ENCODE data around the gene STK16.

The STK16 gene

DNA sequence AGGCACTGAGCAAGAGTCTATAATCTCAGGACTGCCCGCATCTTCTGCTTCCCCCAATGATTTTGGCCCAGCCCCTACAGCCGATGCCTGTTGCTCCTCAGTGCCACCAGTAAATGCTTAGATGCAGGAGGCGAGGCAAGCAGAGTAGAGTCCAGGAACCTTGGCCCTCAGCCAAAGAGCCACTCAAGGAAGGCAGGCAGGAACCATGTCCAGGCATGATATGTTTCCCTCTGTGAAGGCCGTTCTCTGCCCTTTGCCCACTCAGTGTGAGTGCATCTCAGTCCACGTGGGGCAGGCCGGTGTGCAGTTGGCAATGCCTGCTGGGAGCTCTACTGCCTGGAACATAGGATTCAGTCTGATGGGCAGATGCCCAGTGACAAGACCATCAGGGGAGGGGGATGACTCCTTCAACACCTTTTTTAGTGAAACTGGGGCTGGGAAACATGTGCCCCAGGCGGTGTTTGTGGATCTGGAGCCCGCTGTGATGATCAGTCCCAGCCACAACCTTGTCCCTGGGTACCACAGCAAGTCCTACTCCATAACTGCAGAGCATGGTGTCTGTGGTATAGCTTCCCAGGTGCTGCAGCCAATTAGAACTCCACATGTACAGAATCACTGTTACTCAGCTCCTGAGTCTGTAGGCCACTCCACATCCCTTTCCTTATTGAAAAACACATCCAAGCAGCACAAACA is 24.2 kb downstream of the STK16 start:
- Histone ChIP-seq H3K4me3 (ENCODE audit: low read length) (no peak overlapping the region), H3K79me1 (ENCODE audit: low read length) (no peaks in the 10 kb centered on the region), H4K8ac (ENCODE audit: low read depth, low read length) (no peak overlapping the region), H3K4ac (ENCODE audit: low read depth, low read length) (no peak overlapping the region), H3K27ac (ENCODE audit: low read depth, low read length) (no peak overlapping the region), H3K79me2 (ENCODE audit: control insufficient read depth, insufficient read depth, low read length) (no peaks in the 10 kb centered on the region), H2BK5ac (ENCODE audit: low read length) (no peak overlapping the region), H3K23ac (ENCODE audit: low read length) (no peak overlapping the region), H3K4me1 (ENCODE audit: control insufficient read depth, low read depth, low read length) (peaks cover 2% of the 10 kb centered on the region), H3K36me3 (ENCODE audit: control insufficient read depth, insufficient read depth, low read length) (no peaks in the 10 kb centered on the region), H3K9ac (ENCODE audit: low read length) (no peak overlapping the region), H2BK15ac (replicated peaks; ENCODE audit: low read depth) (no peak overlapping the region), H2AK5ac (ENCODE audit: low read length) (no peak overlapping the region), H3K27me3 (ENCODE audit: insufficient read depth, low read length, poor library complexity) (no peaks in the 10 kb centered on the region), H3K18ac (ENCODE audit: low read length) (no peak overlapping the region), H3K56ac (ENCODE audit: low read length) (no peak overlapping the region), H3K4me2 (ENCODE audit: low read length) (no peak overlapping the region), H2BK120ac (ENCODE audit: low read depth, low read length) (no peak overlapping the region), H4K5ac (ENCODE audit: low read length) (no peak overlapping the region)
- WGBS (ENCODE audit: extremely low coverage, insufficient coverage, low lambda C conversion rate): no CpG with 5 or more reads among the region's 8 CpGs
- DNase-seq: no peak

DNA sequence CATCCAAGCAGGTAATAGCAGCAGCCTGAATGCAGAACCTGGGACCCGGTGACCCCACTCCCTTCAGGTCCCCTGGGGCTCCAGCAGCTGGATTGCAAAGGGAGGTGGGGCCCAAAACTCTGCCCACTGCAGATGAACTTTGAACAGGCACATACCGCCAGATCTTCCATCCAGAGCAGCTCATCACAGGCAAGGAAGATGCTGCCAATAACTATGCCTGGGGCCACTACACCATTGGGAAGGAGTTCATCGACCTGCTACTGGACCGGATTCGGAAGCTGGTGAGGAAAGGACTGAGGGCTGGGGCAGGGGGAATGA is 24.7 kb downstream of the STK16 start:
- DNase-seq: no peak
- H2AK5ac ChIP-seq (ENCODE audit: low read length): no peak overlapping the region
- no peak overlapping the region for H2BK120ac ChIP-seq (ENCODE audit: low read depth, low read length)
- no peak overlapping the region for H3K27ac ChIP-seq (ENCODE audit: low read depth, low read length)
- no peak overlapping the region for H4K8ac ChIP-seq (ENCODE audit: low read depth, low read length)
- WGBS (ENCODE audit: extremely low coverage, insufficient coverage, low lambda C conversion rate): no CpG with 5 or more reads among the region's 5 CpGs
- no peak overlapping the region for H3K9ac ChIP-seq (ENCODE audit: low read length)
- H3K23ac ChIP-seq (ENCODE audit: low read length): no peak overlapping the region
- H3K79me1 ChIP-seq (ENCODE audit: low read length): no peaks in the 10 kb centered on the region
- H3K4ac ChIP-seq (ENCODE audit: low read depth, low read length): no peak overlapping the region
- no peak overlapping the region for H2BK15ac ChIP-seq (replicated peaks; ENCODE audit: low read depth)
- no peak overlapping the region for H3K18ac ChIP-seq (ENCODE audit: low read length)
- H3K56ac ChIP-seq (ENCODE audit: low read length): no peak overlapping the region
- no peak overlapping the region for H2BK5ac ChIP-seq (ENCODE audit: low read length)
- no peak overlapping the region for H3K4me2 ChIP-seq (ENCODE audit: low read length)
- H3K79me2 ChIP-seq (ENCODE audit: control insufficient read depth, insufficient read depth, low read length): no peaks in the 10 kb centered on the region
- no peaks in the 10 kb centered on the region for H3K27me3 ChIP-seq (ENCODE audit: insufficient read depth, low read length, poor library complexity)
- H3K4me1 ChIP-seq (ENCODE audit: control insufficient read depth, low read depth, low read length): peaks cover 2% of the 10 kb centered on the region
- no peaks in the 10 kb centered on the region for H3K36me3 ChIP-seq (ENCODE audit: control insufficient read depth, insufficient read depth, low read length)
- H4K5ac ChIP-seq (ENCODE audit: low read length): no peak overlapping the region
- H3K4me3 ChIP-seq (ENCODE audit: low read length): no peak overlapping the region

DNA sequence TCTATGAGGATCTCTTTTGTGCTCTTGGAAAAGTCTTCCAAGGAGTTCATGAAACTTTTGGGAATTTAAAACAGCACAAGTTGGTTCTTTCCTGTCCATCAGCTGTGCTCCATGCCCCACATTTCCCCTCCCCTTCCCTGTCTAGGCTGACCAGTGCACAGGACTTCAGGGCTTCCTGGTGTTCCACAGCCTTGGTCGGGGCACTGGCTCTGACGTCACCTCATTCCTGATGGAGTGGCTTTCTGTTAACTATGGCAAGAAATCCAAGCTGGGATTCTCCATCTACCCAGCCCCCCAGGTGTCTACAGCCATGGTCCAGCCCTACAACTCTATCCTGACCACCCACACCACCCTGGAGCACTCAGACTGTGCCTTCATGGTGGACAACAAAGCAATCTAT is 25.7 kb downstream of the STK16 start:
- peaks cover 2% of the 10 kb centered on the region for H3K4me1 ChIP-seq (ENCODE audit: control insufficient read depth, low read depth, low read length)
- H2AK5ac ChIP-seq (ENCODE audit: low read length): no peak overlapping the region
- no CpG with 5 or more reads among the region's 2 CpGs for WGBS (ENCODE audit: extremely low coverage, insufficient coverage, low lambda C conversion rate)
- H3K18ac ChIP-seq (ENCODE audit: low read length): no peak overlapping the region
- H2BK5ac ChIP-seq (ENCODE audit: low read length): no peak overlapping the region
- no peak overlapping the region for H4K5ac ChIP-seq (ENCODE audit: low read length)
- H3K27ac ChIP-seq (ENCODE audit: low read depth, low read length): no peak overlapping the region
- no peaks in the 10 kb centered on the region for H3K27me3 ChIP-seq (ENCODE audit: insufficient read depth, low read length, poor library complexity)
- no peak overlapping the region for H3K4me3 ChIP-seq (ENCODE audit: low read length)
- no peak overlapping the region for H3K4ac ChIP-seq (ENCODE audit: low read depth, low read length)
- no peaks in the 10 kb centered on the region for H3K36me3 ChIP-seq (ENCODE audit: control insufficient read depth, insufficient read depth, low read length)
- H2BK120ac ChIP-seq (ENCODE audit: low read depth, low read length): no peak overlapping the region
- no peak overlapping the region for H2BK15ac ChIP-seq (replicated peaks; ENCODE audit: low read depth)
- no peak overlapping the region for H3K23ac ChIP-seq (ENCODE audit: low read length)
- no peak overlapping the region for H3K4me2 ChIP-seq (ENCODE audit: low read length)
- H3K79me1 ChIP-seq (ENCODE audit: low read length): no peaks in the 10 kb centered on the region
- H3K56ac ChIP-seq (ENCODE audit: low read length): no peak overlapping the region
- no peak overlapping the region for H4K8ac ChIP-seq (ENCODE audit: low read depth, low read length)
- no peak overlapping the region for H3K9ac ChIP-seq (ENCODE audit: low read length)
- DNase-seq: no peak
- H3K79me2 ChIP-seq (ENCODE audit: control insufficient read depth, insufficient read depth, low read length): no peaks in the 10 kb centered on the region

DNA sequence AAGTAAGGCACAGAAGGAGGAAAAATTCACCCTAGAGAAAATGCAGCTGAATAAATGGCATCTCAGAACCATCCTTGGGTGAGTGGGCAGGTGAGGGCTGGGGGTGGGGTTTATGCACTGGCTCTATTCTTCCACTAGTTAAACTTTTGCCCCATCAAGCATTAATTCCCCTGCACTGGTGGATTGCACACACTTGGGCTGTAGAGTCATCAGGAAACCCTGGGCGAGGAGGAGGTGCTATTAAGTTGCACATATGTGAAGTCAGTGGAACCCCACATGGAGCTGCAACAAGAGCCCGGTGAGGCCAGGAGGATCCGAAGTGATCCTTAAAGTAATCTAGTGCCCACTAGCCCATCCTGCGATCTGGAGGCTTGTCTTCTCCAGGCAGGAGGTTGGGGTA is 27.1 kb downstream of the STK16 start:
- Histone ChIP-seq H3K4ac (ENCODE audit: low read depth, low read length) (no peak overlapping the region), H3K79me2 (ENCODE audit: control insufficient read depth, insufficient read depth, low read length) (no peaks in the 10 kb centered on the region)
- no CpG with 5 or more reads among the region's 4 CpGs for WGBS (ENCODE audit: extremely low coverage, insufficient coverage, low lambda C conversion rate)

DNA sequence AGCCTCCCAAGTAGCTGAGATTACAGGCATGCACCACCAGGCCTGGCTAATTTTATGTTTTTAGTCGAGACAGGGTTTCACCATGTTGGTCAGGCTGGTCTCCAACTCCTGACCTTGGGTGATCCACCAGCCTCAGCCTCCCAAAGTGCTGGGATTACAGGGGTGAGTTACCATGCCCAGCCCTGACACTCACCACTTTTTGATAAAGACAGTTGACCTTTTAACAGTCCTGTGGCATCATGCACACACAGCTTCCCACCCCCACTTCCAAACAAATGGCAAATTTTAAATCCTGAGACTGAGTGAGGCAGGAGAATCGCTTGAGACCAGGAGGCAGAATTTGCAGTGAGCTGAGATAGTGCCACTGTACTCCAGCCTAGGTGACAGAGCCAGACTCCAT is 27.7 kb downstream of the STK16 start:
- WGBS (ENCODE audit: extremely low coverage, insufficient coverage, low lambda C conversion rate): no CpG with 5 or more reads among the region's 2 CpGs

More for the DNA sequence above, 27.1 kb downstream of the STK16 start:
- Histone ChIP-seq H2AK5ac (ENCODE audit: low read length) (no peak overlapping the region), H3K4me3 (ENCODE audit: low read length) (no peak overlapping the region), H3K4me1 (ENCODE audit: control insufficient read depth, low read depth, low read length) (peaks cover 2% of the 10 kb centered on the region), H3K56ac (ENCODE audit: low read length) (no peak overlapping the region), H4K5ac (ENCODE audit: low read length) (no peak overlapping the region), H3K4me2 (ENCODE audit: low read length) (no peak overlapping the region), H3K23ac (ENCODE audit: low read length) (no peak overlapping the region), H3K27me3 (ENCODE audit: insufficient read depth, low read length, poor library complexity) (no peaks in the 10 kb centered on the region), H3K79me1 (ENCODE audit: low read length) (no peaks in the 10 kb centered on the region), H2BK120ac (ENCODE audit: low read depth, low read length) (no peak overlapping the region), H3K36me3 (ENCODE audit: control insufficient read depth, insufficient read depth, low read length) (no peaks in the 10 kb centered on the region), H3K27ac (ENCODE audit: low read depth, low read length) (no peak overlapping the region), H4K8ac (ENCODE audit: low read depth, low read length) (no peak overlapping the region), H3K9ac (ENCODE audit: low read length) (no peak overlapping the region), H3K18ac (ENCODE audit: low read length) (no peak overlapping the region), H2BK5ac (ENCODE audit: low read length) (no peak overlapping the region), H2BK15ac (replicated peaks; ENCODE audit: low read depth) (no peak overlapping the region)
- no peak for DNase-seq

DNA sequence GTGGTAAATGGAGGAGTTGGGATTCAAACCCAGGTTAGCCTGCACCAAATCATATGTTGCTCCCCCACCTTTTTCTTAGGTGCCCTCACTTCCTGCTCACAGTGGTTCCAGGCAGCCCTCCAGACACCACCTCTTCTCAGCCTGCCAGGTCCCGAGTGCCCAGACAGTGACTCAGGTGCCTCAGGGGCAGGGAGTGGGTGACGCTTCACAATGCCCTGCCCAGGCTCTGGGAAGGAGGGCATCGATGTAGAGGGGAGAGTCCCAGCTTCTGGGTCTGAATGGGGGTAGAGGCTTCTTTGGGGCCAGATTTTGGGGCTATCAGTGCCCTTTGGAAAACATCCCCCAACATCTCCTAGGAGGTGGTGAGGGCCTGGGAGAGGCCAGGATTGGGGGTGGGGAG is 28.7 kb downstream of the STK16 start:
- peak; percentile 86 for DNase-seq
- no CpG with 5 or more reads among the region's 3 CpGs for WGBS (ENCODE audit: extremely low coverage, insufficient coverage, low lambda C conversion rate)
- no peaks in the 10 kb centered on the region for H3K79me1 ChIP-seq (ENCODE audit: low read length)
- H3K27me3 ChIP-seq (ENCODE audit: insufficient read depth, low read length, poor library complexity): no peaks in the 10 kb centered on the region
- H3K4me3 ChIP-seq (ENCODE audit: low read length): no peak overlapping the region
- H3K18ac ChIP-seq (ENCODE audit: low read length): peak overlapping the region; percentile 17
- no peak overlapping the region for H2BK15ac ChIP-seq (replicated peaks; ENCODE audit: low read depth)
- H4K8ac ChIP-seq (ENCODE audit: low read depth, low read length): no peak overlapping the region
- no peak overlapping the region for H4K5ac ChIP-seq (ENCODE audit: low read length)
- peak overlapping the region; percentile 6 for H2BK5ac ChIP-seq (ENCODE audit: low read length)
- H3K4me1 ChIP-seq (ENCODE audit: control insufficient read depth, low read depth, low read length): peaks cover 10% of the 10 kb centered on the region
- no peak overlapping the region for H2AK5ac ChIP-seq (ENCODE audit: low read length)
- H3K9ac ChIP-seq (ENCODE audit: low read length): no peak overlapping the region
- H2BK120ac ChIP-seq (ENCODE audit: low read depth, low read length): no peak overlapping the region
- H3K36me3 ChIP-seq (ENCODE audit: control insufficient read depth, insufficient read depth, low read length): no peaks in the 10 kb centered on the region
- H3K23ac ChIP-seq (ENCODE audit: low read length): no peak overlapping the region
- no peaks in the 10 kb centered on the region for H3K79me2 ChIP-seq (ENCODE audit: control insufficient read depth, insufficient read depth, low read length)
- peak overlapping the region; percentile 88 for H3K27ac ChIP-seq (ENCODE audit: low read depth, low read length)
- H3K4me2 ChIP-seq (ENCODE audit: low read length): no peak overlapping the region
- peak overlapping the region; percentile 4 for H3K4ac ChIP-seq (ENCODE audit: low read depth, low read length)
- peak overlapping the region; percentile 49 for H3K56ac ChIP-seq (ENCODE audit: low read length)

More for the DNA sequence above, 27.7 kb downstream of the STK16 start:
- Histone ChIP-seq H3K18ac (ENCODE audit: low read length) (no peak overlapping the region), H2BK5ac (ENCODE audit: low read length) (no peak overlapping the region), H4K8ac (ENCODE audit: low read depth, low read length) (no peak overlapping the region), H2BK15ac (replicated peaks; ENCODE audit: low read depth) (no peak overlapping the region), H3K27ac (ENCODE audit: low read depth, low read length) (no peak overlapping the region), H3K36me3 (ENCODE audit: control insufficient read depth, insufficient read depth, low read length) (no peaks in the 10 kb centered on the region), H2AK5ac (ENCODE audit: low read length) (no peak overlapping the region), H3K79me2 (ENCODE audit: control insufficient read depth, insufficient read depth, low read length) (no peaks in the 10 kb centered on the region), H2BK120ac (ENCODE audit: low read depth, low read length) (no peak overlapping the region), H3K23ac (ENCODE audit: low read length) (no peak overlapping the region), H4K5ac (ENCODE audit: low read length) (no peak overlapping the region), H3K4me2 (ENCODE audit: low read length) (no peak overlapping the region), H3K56ac (ENCODE audit: low read length) (no peak overlapping the region), H3K4me1 (ENCODE audit: control insufficient read depth, low read depth, low read length) (peaks cover 3% of the 10 kb centered on the region), H3K79me1 (ENCODE audit: low read length) (no peaks in the 10 kb centered on the region), H3K4me3 (ENCODE audit: low read length) (no peak overlapping the region), H3K27me3 (ENCODE audit: insufficient read depth, low read length, poor library complexity) (no peaks in the 10 kb centered on the region), H3K9ac (ENCODE audit: low read length) (no peak overlapping the region), H3K4ac (ENCODE audit: low read depth, low read length) (peak overlapping the region; percentile 6)
- no peak for DNase-seq

All from mesendoderm (in vitro differentiated cells).